NCI-H524 treated with DMSO at 0.1 percent for 48 hours (cell line): ENCODE data around the gene AASS.

Source experiments
- DNase-seq: peaks from one replicate; lab custom pipeline; 2025; lab: John Stamatoyannopoulos, UW

The AASS gene

DNA sequence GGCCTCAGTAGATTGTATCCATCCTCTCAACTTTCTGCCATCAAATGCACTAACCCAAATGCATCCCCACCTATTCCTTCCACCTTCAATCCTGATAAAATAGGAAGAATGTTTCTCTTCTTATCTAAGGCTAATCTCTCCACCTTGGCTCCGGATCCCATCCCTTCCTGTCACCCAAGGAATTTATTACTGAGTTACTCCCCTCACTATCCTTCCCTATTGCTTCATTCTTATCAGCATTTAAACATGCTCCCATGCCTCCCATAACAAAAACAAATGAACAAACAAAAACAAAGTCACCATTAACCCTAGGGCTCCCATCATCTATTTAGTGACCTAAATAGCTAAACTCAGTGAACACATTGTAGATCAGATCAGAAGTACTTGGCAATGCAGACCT lies 25.3 kb downstream of the AASS start:
- DNase-seq: no peak

DNA sequence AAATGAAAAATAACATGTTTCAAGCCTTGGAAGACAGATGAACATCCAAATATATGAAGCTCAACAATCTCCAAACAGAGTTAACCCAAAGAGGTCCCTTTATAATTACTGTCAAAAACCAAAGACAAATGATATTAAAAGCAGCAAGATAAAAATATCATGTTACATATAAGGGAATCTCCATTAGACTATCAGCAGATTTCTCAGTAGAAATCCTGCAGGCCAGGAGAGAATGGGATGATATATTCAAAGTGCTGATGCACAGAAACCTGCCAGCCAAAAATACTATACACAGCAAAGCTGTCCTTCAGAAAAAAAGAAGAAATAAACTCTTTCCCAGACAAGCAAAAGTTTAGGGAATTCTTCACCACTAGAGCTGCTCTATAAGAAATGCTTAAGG lies 41.0 kb downstream of the AASS start:
- no peak for DNase-seq

DNA sequence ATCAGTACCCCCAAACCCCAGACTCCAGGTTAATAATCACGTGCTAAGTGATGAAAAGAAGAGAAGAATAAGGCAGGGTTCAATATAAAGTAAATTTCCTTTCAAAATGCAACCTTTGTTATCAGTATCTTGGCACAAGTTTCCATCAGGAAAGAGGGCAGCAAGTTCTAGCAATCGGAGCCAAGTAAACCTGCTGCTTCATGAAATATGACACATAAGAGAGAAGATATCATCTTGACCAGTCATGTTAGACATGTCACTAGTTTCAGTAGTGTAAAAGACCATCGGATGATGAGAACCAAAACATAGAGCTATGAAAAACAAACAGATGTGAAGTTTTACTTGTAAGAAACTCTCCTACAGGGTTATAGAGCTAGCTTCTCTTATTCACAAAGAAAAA lies 44.0 kb downstream of the AASS start:
- no peak for DNase-seq

DNA sequence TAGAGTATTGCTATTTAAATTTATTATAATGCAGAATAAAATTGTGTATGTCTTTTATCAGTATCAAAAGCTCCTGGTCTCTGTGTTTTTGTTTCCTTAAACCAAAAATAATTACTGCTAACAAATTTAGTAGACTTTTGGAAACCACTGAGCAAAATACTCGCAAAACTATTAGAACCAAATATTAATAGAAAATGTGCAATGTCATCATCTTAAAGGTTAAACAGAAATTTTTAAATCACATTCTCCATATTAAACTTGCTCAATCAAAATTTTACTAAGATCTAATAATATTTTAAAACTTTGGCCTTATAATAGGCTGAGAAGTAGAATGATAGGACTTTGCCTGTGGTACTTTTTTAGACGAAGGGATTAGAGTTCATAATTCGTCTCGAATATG lies 48.4 kb downstream of the AASS start:
- DNase-seq: no peak

DNA sequence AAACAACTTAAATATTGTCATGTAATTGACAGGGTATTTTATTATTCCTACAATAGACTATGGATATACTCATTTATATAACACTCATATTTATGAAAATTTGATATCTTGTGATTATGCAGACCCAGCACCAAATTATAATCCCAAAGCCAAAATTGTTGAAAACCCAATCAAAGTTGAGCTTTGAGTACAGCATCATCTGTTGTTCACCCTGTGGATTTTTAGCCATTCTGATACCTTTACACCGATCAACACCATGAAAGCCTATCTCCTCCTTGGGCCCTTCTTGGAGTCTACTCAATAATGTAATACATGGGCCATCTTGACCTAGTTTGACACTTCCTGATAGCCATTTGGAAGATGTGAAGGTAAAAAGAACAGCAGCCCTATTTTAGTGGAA lies 49.5 kb downstream of the AASS start:
- DNase-seq: no peak

DNA sequence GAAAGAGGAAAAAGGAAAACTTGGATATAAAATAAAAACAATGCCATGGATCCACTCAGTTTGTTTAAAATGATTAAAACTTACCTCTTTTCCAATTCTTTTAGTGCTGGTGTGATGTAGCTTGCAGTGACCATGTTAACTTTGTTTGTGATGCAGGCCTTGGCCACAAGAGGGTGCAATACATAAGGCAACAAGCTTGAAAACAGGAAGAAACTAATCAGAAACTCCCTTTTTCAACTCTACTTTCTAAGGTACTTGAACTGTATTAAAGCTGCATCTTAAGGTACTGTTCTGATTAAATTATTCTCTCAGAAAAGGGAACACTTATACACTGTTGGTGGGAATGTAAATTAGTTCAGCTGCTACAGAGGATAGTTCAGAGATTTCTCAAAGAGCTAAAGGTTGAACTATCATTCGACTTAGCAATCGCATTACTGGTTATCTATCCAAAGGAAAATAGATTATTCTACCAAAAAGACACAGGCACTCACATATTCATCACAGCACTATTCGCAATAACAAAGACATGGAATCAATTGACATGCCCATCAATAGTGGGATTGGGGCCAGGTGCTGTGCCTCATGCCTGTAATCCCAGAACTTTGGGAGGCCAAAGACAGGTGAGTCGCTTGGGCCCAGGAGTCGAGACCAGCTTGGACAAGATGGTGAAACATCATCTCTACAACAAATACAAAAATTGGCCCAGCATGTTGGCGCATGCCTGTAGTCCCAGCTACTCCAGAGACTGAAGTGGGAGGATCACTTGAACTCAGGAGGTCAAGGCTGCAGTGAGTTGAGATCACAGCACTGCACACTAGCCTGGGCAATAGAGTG lies 50.9 kb downstream of the AASS start:
- DNase-seq: peak; percentile 6

DNA sequence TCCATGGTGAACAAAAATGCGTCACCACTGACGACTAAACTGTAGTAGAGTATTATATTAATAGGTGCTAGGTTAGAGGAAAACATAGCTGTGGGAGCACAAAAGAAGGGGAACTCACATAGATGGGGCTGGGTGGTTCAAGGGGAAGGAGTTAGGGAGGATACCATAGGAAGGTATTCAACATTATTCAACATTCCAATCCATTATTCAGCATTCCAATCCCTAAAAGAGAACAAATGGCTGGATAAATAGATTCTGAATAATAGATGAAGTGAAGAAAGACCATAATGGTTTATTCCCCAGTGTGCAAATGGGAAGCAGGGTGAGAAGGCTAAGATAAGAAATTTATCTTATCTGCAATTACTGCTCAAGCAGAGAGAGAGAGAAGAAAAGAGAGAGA lies 61.4 kb downstream of the AASS start:
- DNase-seq: no peak

DNA sequence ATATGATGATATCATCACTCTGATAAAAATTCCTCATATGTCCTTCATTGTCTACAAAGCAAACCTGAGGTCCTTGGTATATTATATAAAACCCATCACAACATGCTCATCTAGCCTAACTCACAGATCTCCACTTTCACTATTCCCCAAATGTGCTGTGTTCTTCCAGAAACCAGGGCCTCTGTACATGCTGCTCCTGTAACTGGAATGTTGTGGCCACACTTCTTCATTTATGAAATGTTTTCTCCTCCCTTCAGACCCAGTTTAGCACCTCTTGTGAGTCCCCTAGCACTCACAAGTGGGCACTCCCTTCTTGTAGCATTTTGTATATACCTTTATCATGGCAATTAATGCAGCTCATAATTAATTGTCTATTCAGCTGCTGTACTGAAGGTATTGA lies 61.9 kb downstream of the AASS start:
- DNase-seq: no peak

DNA sequence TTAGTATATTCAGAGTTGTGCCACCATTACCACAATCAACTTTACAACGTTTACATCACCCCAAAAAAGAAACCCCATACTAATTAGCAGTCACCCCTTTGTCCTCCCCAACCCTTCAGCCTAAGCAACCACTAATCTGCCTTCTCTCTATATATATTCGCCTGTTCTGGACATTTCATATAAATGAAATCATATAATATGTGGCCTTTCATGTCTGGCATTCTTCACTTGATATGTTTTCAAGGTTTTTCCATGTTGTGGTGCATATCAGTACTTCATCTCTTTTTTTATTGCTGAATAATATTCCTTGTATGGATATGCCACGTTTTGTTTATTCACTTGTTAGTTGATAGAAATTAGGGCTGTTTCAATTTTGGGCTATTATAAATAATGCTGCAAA lies 70.4 kb downstream of the AASS start:
- DNase-seq: no peak

DNA sequence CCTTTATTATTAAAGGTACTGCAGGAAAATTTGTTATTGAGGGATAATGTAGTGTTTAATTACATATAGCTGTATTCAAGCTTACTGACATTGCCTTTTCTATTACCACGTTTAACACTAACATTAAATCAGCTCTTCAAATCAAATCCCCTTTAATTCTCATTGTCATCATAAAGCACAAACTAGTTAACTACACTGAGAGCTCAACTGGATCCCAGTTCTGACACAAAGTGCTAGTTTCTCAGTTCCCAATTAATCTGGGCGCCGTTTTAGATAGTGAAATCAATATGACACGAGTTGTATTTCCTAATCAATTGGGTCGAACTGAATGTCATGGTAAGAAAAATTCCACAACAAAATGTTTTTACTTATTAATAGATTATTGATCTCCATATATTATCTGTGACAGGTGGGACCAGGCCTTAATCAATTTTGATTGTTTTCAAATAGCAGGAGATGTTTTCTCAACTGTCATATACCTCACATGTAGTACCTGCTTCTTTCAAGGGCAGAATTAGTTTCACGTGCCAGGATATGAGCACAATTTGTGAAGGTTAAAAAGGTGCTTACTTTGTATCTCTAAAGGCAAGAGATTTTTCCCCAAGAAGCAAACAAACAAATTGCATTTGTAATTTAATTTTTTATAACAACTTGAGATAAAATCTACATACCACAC lies 71.0 kb downstream of the AASS start:
- DNase-seq: no peak

DNA sequence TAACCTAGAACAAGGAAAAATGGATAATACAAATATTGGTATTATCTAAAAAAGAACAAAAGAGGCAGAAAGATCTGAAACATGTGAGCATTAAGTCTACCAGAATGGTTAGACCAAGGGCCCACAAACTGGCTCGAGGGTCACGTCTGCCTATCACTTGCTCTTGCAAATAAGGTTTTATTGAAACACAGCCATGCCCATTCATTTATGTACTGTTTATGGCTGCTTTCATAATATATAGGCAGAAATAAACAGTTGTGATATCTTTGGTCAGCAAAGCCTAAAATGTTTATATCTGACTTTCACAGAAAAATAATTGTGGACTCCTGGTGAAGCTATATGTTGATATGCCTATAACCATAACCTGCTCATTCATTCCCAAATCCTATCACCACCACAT lies 71.8 kb downstream of the AASS start:
- no peak for DNase-seq

DNA sequence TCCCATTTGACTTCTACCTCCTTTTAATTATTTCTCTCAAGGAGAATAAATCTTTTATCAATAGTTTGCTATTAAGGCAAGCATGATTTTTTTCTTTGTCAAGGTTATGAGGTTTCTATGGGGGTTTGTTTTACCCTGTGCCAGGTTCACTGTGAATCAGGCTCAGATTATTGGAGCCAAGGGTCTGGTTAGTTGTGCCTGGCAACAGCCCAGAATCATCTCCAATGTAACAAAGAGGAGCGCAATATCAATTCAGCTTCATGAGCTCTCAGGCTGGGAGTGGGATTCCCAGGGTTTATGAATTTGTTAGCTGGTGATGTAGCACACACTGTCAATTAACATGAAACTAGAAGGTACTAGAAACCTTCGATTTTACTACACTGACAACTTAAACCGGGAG lies 73.2 kb downstream of the AASS start:
- no peak for DNase-seq

DNA sequence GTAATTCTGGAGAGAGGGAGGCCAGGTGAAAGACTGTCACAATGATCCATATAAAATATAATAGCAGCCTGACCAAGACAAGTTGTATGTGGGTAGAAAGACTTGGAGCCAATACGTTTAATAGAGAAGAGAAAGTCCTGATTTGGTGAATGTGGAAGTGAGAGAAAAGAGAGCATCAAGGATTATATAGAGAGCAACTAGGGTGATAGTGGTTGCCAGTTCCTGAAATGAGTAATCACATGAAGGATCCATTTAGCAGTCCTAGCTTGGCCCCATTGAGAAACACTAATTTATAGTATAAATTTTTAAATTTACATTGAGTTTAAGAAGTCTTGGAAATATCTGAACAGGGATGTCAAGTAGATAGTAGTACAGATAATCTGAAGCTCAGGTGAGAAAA lies 74.0 kb downstream of the AASS start:
- DNase-seq: no peak

DNA sequence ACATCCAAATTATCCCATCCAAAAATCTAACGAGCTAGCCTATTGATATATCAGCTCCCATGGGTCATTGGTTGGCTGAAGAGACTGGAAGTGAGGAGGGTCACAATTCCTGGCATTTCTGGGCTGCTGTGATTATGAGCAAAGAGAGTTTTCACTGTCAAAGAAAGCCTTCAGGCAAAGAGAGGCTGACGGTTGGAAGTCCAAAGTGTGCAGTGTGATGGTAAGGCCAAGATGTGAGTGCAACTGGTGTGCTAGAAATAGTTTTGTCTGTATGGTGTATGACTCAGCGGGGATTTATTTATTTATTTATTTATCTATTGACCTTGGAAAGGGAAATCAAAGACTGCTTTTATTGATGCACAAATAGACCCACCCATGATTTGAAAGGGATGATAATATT lies 75.0 kb downstream of the AASS start:
- DNase-seq: no peak

DNA sequence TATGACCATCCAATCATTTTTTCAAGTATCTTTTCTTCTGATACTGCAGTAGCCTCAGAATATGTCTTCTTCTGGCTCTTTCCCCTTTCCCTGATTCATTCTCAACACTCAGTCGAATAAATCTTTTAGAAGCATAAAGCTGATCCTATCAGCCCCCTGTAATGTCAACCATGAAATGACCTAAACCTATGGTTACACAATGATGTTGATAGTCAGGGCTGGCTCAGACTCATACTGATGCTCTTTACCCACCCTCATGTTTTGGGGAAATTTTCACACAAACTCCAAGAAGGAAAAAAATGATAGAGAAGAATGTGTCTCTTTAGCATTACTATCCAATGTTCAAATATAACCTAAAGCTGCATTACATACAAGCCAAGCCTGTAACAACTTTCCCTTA lies 76.0 kb downstream of the AASS start:
- no peak for DNase-seq

DNA sequence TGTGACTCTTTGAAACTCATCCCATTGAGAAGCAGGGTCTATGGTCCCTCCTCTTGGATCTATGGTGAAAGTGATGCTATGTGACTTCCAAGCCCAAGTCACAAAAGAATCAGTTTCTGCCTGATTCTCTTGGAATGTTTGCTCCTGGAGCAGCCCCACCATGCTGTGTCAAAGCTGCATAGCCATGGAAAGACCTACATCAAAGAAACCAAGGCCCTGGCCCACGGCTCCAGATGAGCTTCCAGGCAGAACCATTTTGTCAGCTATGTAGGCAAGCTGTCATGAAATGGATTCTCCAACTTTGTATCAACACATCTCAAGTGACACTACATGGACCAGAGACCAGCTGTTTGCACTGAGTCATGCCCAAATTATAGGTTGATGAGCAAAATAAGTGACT lies 77.0 kb downstream of the AASS start:
- DNase-seq: no peak

DNA sequence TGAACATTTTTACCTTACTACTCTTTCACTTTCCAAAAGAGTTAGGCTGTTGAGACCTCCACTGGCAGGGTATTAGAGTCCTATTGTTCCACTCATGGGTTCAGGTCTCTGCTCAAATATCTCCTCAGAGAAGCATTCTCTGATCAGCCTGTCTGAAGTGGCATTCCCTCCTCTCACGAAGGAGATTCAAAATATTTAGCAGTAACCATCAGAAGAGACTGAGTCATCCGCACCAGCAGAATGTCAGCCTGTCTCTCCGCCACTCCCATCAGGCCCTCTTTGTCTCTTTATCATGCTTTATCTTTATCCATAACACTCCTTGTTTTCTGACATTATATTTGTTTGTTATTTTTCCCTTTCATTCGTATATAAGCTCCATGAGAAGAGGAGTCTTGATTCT lies 79.1 kb downstream of the AASS start:
- DNase-seq: no peak

DNA sequence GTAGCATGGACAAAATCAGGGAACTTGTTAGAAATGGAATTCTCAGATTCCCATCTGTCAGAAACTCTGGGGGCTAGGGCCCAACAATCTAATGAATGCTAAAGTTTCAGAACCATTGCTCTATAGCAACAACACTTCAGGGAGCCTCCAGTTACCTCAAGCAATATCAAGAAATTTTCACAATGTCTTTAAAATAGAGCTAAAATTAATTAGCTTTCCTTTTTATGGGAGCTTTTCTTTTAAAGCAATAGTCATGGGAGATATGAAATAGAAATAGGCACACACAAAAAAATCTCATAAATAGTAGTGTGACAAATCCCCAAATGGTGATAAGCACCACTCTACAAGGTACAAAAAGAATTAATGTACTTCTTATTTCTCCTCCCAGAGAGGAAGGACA lies 80.9 kb downstream of the AASS start:
- DNase-seq: no peak

DNA sequence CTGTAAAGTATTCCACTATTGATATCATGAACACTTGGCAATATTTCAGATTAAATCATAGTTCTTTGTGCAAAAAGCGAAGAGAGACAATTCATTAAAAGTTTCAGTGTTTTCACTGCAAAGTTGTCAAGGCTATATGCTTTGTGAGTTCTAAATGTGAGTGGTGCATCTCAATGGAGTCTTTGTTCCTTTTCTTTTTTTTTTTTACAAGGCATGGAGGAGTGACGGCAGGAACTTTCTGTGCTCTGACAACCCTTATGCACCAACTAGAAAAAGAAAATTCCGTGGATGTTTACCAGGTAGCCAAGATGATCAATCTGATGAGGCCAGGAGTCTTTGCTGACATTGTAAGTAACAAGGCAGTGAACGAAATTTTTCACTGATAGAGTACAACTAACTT lies 84.5 kb downstream of the AASS start:
- DNase-seq: no peak

DNA sequence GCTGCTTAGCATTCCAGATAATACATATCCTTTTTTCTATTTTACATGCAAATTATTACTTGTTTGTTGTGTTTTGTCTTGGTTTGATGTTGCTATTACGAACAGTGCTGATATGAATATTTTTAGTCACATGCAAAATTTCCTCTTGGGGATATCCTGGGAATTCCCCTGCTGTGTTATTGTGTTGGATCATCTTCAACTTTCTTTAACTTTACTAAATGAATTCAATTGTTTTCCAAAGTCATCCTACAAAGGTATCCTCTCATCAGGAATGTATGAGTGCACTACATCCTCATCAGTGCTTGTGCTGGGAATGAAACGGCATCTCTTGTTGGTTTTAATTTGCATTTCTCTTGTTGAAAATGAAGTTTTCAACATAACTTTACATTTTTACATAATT lies 87.1 kb downstream of the AASS start:
- no peak for DNase-seq

DNA sequence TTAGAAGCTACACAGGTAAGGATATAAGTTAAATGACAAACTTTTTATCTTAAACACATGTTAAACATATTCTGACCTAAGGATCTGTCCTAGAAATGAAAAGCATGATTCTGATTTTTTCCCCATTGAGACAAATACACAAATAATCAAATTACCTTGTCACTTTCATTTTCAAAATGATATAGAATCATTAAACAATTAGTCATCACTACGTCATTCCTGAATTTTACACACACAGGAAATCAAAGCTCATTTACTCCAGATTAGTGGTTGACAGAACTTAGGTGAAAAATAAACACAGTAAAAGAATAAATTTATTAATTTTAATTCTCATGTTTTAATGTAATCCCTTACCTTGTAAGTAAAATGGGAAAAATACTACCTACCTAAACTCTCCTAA lies 89.0 kb downstream of the AASS start:
- no peak for DNase-seq

DNA sequence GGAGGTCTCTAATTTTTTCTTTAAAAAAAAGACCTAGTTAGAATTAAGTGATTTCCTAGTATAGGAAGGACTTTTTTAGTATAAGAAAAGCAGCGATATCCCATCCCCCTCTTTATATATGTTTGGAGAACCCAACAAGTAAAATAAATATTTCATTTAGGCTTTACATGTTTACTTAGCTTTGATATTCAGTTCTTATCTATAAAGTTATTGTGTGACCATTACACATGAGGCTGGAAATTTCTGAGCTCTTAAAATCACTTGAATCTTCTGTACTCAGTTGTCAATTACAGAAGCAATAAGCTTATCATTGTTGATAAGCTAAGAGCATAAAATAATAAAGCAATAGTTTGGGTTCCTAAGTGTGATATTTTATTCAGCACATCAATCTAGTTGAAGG lies 89.7 kb downstream of the AASS start:
- DNase-seq: no peak

DNA sequence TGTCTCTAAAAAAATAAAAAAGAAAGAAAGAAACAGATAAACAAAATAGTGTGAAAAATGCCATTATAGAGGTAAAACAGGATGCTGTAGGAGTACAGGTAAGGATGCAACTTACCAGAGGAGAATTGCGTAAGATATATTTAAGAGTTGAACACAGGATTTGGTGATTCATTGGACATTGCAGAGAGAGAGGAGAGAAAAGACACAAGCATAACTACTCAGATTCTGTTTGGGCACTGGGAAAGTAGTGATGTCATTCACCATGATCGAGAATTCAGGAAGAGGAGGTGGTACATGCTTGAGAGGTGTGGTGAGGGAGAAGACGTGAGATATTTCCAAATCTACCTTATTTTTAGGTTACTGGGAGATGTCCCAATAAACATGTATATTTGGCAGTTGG lies 97.6 kb downstream of the AASS start:
- no peak for DNase-seq

DNA sequence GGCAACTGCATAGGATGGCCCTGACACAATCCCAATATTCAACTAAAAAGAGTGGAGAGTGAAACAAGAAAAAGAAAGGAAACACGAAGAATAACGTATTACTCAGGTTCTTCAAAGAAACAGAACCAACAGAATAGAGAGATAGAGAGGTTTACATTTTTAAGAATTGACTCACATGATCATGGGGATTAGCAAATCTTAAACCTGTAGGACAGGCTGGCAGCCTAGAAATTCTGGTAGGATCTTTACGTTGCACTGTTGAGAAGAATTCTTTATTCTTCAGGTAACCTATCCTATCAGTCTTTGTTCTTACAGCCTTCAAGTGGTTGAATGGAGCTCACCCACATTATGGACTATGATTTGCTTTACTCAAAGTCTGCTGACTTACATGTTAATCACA lies 103.9 kb downstream of the AASS start:
- DNase-seq: no peak
